ENCODE results near the gene OAT. TPM values are rescaled to one million over a fixed set of nuclear protein-coding genes. Genes with fewer than 3 reads are reported as not detected.

Gene OAT
- total RNA-seq, 1 experiment from 2014 or later, result 53.0 TPM

DNA sequence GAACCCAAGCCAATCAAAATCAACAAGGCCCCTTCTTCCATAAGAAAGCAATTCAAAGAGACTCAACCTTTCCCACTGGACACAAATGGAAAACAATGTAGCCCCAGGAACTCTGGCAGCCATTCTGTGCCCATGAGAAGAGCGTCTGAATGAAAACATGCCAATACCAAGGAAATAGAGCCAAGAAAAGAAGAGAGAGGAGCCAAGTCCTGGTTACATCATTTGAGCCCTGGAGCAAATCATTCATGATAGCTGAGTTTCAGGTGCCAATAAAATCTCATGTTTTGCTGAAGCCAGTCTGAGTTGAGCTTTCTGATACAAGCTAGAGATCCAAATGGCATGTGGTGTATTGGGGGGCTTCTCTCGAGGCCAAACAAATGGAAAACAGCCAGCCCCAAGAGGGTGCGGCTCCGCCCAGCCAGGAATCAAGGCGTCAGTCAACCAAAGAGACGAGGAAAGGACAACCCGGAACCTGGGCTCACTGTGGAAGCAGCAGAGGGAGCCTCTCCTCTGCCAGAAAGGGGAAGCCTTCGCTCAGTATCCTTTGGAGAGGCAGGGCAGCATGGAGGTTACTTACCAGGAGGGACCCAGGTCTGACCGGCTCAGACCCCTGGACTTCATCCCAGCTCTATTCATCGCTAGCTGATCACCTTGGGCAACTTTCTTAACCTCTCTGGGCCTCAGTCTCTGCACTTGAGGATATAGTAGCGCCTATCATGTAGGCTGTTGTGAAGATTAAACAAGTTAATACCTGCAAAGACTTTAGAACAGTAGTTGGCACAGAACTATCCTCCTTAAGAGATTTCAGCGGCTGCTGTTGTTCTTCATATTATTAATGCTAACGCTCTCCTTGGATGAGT, 61.8 kb downstream of the OAT start:
- TF ChIP-seq, protein P1, sequence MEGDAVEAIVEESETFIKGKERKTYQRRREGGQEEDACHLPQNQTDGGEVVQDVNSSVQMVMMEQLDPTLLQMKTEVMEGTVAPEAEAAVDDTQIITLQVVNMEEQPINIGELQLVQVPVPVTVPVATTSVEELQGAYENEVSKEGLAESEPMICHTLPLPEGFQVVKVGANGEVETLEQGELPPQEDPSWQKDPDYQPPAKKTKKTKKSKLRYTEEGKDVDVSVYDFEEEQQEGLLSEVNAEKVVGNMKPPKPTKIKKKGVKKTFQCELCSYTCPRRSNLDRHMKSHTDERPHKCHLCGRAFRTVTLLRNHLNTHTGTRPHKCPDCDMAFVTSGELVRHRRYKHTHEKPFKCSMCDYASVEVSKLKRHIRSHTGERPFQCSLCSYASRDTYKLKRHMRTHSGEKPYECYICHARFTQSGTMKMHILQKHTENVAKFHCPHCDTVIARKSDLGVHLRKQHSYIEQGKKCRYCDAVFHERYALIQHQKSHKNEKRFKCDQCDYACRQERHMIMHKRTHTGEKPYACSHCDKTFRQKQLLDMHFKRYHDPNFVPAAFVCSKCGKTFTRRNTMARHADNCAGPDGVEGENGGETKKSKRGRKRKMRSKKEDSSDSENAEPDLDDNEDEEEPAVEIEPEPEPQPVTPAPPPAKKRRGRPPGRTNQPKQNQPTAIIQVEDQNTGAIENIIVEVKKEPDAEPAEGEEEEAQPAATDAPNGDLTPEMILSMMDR (IDR thresholded peaks at IDR 0.05; ENCODE audit: unreplicated experiment), result no peak
- DNase-seq, result no peak
- no peak overlapping the region for H3K27ac Mint-ChIP-seq (ENCODE audit: unreplicated experiment)
- H3K4me3 Mint-ChIP-seq (ENCODE audit: low read depth, unreplicated experiment), result no peak overlapping the region
- H3K4me1 Mint-ChIP-seq (ENCODE audit: low read depth, unreplicated experiment), result no peaks in the 10 kb centered on the region
- CTCF ChIA-PET, result no interaction called here
- no peaks in the 10 kb centered on the region for H3K9me3 Mint-ChIP-seq (ENCODE audit: low read depth, unreplicated experiment)
- intact Hi-C loops (cut with micrococcal nuclease; ENCODE audit: unreplicated experiment), result no loop called here
- peaks cover 26% of the 10 kb centered on the region for H3K27me3 Mint-ChIP-seq (ENCODE audit: unreplicated experiment)
- BruUV-seq (replicated peaks), result no TSS peak
- H3K36me3 Mint-ChIP-seq (ENCODE audit: insufficient read depth, unreplicated experiment), result no peaks in the 10 kb centered on the region

DNA sequence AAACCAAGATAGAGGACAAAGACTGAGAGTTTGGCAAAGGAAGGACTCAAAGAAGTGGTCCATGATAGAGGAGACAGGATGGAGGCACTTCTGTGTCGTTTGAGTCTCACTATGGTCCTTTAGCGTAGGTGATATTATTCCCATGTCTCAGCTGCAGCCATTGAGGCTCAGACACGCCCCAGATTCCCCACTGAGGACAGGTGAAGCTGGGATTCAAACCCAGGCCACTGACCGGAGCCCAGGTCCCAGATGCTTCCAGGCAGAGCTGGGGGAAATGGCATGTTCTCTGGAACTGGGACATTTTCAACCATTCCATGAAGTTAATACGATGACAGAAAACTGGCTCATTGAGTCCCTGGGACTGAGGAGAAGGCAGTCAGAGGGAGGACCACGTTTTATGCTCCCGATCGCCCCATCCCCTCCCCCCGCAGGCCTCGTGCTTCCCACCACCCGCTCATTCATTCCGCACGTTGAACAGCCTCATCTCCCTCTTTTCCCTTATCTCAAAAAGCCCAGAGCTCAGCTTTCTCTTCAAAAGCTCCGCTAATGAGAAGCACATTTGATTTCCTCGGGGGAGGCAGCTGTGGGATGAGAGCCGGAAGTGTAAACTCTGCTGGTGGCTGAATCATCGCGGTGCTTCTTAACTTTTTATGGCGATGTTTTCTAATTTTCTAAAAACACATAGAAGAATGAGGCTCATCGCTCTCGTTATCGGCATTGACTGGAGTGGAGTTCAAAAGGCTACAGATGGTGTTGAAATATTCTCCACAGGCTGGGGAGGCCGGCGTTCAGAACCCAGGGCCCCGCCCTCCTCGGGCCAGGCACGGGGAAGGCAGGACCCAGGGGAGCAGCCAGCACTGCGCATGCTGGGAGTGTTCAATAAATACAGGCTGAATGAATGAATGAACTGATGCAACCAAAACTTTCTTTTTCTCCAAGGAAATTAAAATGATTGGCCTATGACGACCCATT, 64.0 kb downstream of the OAT start:
- peak; percentile 58 for DNase-seq
- Mint-ChIP-seq H3K9me3 (ENCODE audit: low read depth, unreplicated experiment) (no peaks in the 10 kb centered on the region), H3K27ac (ENCODE audit: unreplicated experiment) (no peak overlapping the region), H3K36me3 (ENCODE audit: insufficient read depth, unreplicated experiment) (no peaks in the 10 kb centered on the region), H3K4me1 (ENCODE audit: low read depth, unreplicated experiment) (no peaks in the 10 kb centered on the region), H3K27me3 (ENCODE audit: unreplicated experiment) (peaks cover 44% of the 10 kb centered on the region), H3K4me3 (ENCODE audit: low read depth, unreplicated experiment) (peak overlapping the region; percentile 53)
- BruUV-seq (replicated peaks), result no TSS peak
- TF ChIP-seq, protein P1 (IDR thresholded peaks at IDR 0.05; ENCODE audit: unreplicated experiment), result no peak
- intact Hi-C loops (cut with micrococcal nuclease; ENCODE audit: unreplicated experiment), result no loop called here
- CTCF ChIA-PET, result no interaction called here

DNA sequence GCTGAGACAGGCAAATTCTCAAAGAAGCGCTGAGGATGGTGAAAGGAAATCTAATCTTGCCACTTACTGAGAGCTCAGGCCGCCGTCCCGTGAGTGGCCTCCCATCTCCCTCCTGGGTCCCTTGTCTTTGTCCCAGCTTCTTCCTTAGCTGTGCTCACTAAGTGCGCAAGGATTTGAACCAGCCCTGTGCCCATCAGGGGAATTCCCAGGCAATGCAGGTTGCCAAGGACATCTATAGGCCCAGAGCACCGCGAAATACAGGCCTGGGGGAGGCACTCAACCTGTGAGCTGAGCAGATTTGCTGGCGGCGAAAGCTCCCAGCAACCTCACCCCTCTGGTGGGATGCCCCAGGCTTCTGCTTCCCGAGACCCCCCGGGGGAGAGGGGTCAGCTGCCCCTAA, 64.8 kb downstream of the OAT start:
- H3K4me1 Mint-ChIP-seq (ENCODE audit: low read depth, unreplicated experiment), result no peaks in the 10 kb centered on the region
- TF ChIP-seq, protein P1 (IDR thresholded peaks at IDR 0.05; ENCODE audit: unreplicated experiment), result no peak
- no TSS peak for BruUV-seq (replicated peaks)
- no peaks in the 10 kb centered on the region for H3K9me3 Mint-ChIP-seq (ENCODE audit: low read depth, unreplicated experiment)
- CTCF ChIA-PET, result no interaction called here
- peaks cover 49% of the 10 kb centered on the region for H3K27me3 Mint-ChIP-seq (ENCODE audit: unreplicated experiment)
- H3K4me3 Mint-ChIP-seq (ENCODE audit: low read depth, unreplicated experiment), result no peak overlapping the region
- intact Hi-C loops (cut with micrococcal nuclease; ENCODE audit: unreplicated experiment), result no loop called here
- no peak for DNase-seq
- H3K27ac Mint-ChIP-seq (ENCODE audit: unreplicated experiment), result no peak overlapping the region
- H3K36me3 Mint-ChIP-seq (ENCODE audit: insufficient read depth, unreplicated experiment), result no peaks in the 10 kb centered on the region

DNA sequence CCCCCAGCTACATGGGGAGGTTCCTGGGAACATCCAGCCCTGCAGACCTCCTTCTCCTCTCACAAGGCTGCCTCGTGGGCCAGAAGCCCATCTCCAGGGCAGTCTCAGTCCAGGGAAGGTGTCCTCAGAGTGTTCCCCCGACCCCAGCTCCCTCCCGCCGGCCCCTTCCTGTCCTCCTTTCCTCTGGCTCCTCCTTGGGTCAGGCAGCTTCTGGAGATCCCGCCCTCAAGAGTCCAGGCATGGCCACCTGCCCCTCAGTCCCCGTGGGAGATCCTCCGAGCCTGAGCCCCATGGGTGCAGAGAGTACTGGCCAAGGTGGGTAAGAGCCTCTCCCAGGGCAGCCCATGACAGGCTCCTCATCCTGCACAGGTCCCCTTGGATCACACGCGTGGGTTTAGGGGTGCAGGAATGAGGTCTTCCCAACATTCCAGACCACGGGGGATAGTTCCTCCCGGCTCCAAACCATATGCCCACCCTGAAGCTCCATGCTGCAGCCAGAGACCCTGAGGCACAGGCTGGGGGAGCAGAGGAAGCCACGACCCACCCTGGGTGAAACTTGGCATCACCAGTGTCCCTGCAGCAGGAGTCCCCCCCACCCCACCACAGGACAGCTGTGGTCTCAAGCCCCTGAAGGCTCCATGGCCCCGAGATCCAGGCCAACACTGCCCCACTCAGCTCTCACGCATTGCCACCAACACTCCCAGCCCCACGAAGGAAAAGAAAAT, 65.5 kb downstream of the OAT start:
- CTCF ChIA-PET, result no interaction called here
- DNase-seq, result no peak

More for the DNA sequence above, 65.5 kb downstream of the OAT start:
- no TSS peak for BruUV-seq (replicated peaks)
- no peaks in the 10 kb centered on the region for H3K36me3 Mint-ChIP-seq (ENCODE audit: insufficient read depth, unreplicated experiment)
- intact Hi-C loops (cut with micrococcal nuclease; ENCODE audit: unreplicated experiment), result no loop called here
- H3K4me1 Mint-ChIP-seq (ENCODE audit: low read depth, unreplicated experiment), result no peaks in the 10 kb centered on the region
- peaks cover 45% of the 10 kb centered on the region for H3K27me3 Mint-ChIP-seq (ENCODE audit: unreplicated experiment)
- H3K9me3 Mint-ChIP-seq (ENCODE audit: low read depth, unreplicated experiment), result no peaks in the 10 kb centered on the region
- TF ChIP-seq, protein P1 (IDR thresholded peaks at IDR 0.05; ENCODE audit: unreplicated experiment), result no peak
- H3K4me3 Mint-ChIP-seq (ENCODE audit: low read depth, unreplicated experiment), result no peak overlapping the region
- H3K27ac Mint-ChIP-seq (ENCODE audit: unreplicated experiment), result no peak overlapping the region
